SU-DHL-6 (cell line): ENCODE measurements around the gene SLX1A.
"Not testable (repeated sequence)": the region's sequence is repeated elsewhere in the genome, so short reads cannot be mapped to it uniquely, and the experiment has no call there.

ENCODE experiments used
- H2AFZ ChIP-seq: fragments of 200-600 bp; sonication (generic); 2 replicates; pipeline ENCODE4 v1.6.1; 2014; ENCODE audit warnings: low read depth, mild to moderate bottlenecking, moderate library complexity, mixed read lengths, antibody characterized with exemption, low read length; ENCODE audit not compliant: severe bottlenecking
- H3F3A ChIP-seq: fragments of 200-600 bp; shearing (Covaris generic); 2 replicates; pipeline ENCODE4 v1.6.0; 2016; ENCODE audit warnings: antibody characterized with exemption, mild to moderate bottlenecking; ENCODE audit not compliant: insufficient read depth
- H3K27ac ChIP-seq: fragments of 200-600 bp; sonication (generic); 2 replicates; pipeline ENCODE4 v1.5.1; 2016; ENCODE audit warnings: low read depth, mild to moderate bottlenecking, low read length, moderate library complexity, mixed read lengths
- H3K27me3 ChIP-seq: fragments of 200-600 bp; sonication (generic), shearing (Covaris generic); 2 replicates; pipeline ENCODE4 v1.6.0; 2014; ENCODE audit warnings: mild to moderate bottlenecking, low read length
- H3K36me3 ChIP-seq: fragments of 200-600 bp; sonication (generic); 2 replicates; pipeline ENCODE4 v1.6.1; 2014; ENCODE audit warnings: mild to moderate bottlenecking, low read length, mixed read lengths
- H3K4me2 ChIP-seq: fragments of 300-600, 200-600 bp; shearing (Covaris generic), sonication (generic); 2 replicates; pipeline ENCODE4 v1.6.0; 2014; ENCODE audit warnings: low read length, low read depth, mild to moderate bottlenecking; ENCODE audit not compliant: poor library complexity, severe bottlenecking
- H3K4me3 ChIP-seq: fragments of 200-600 bp; sonication (generic); 2 replicates; pipeline ENCODE4 v1.5.1; 2014; ENCODE audit warnings: antibody characterized with exemption, low read length, mild to moderate bottlenecking, mixed read lengths; ENCODE audit not compliant: insufficient read depth, poor library complexity, severe bottlenecking
- H3K79me2 ChIP-seq: fragments of 200-600 bp; sonication (generic); 2 replicates; pipeline ENCODE4 v1.6.1; 2014; ENCODE audit warnings: mild to moderate bottlenecking, low read length, moderate library complexity; ENCODE audit not compliant: insufficient read depth
- H3K9ac ChIP-seq: fragments of 200-600 bp; sonication (generic); 2 replicates; pipeline ENCODE4 v1.7.0; 2014; ENCODE audit warnings: mild to moderate bottlenecking, low read length
- H3K9me2 ChIP-seq: fragments of 200-600 bp; sonication (generic); replicated peaks from 2 replicates; pipeline ENCODE4 v1.6.1; 2014; ENCODE audit warnings: low read length; ENCODE audit not compliant: insufficient read depth
- H3K9me3 ChIP-seq: fragments of 200-600 bp; sonication (generic); 2 replicates; pipeline ENCODE4 v1.6.1; 2014; ENCODE audit warnings: low read length, mixed read lengths; ENCODE audit not compliant: insufficient read depth
- H4K20me1 ChIP-seq: fragments of 200-600 bp; sonication (generic); 2 replicates; pipeline ENCODE4 v1.6.1; 2014; ENCODE audit warnings: low read depth, mild to moderate bottlenecking, antibody characterized with exemption, low read length, moderate library complexity, mixed read lengths
- CTCF ChIP-seq: fragments of 200-600 bp; sonication (generic); IDR thresholded peaks from one replicate; pipeline ENCODE4 v1.5.1; 2017; ENCODE audit warnings: antibody characterized with exemption, mild to moderate bottlenecking, low read length, moderate library complexity; ENCODE audit not compliant: insufficient read depth, poor library complexity, severe bottlenecking
- EZH2phosphoT487 ChIP-seq: fragments of 200-600 bp; sonication (generic), shearing (Covaris generic); conservative IDR thresholded peaks from 2 replicates; pipeline ENCODE4 v1.6.1; 2018; ENCODE audit warnings: mild to moderate bottlenecking, antibody characterized with exemption, low read length, moderate library complexity, mixed read lengths

SLX1A gene

GRCh38 chr16:30186782-30187555 is 6.7 kb upstream of the SLX1A start:
- H2AFZ ChIP-seq: no peak overlapping the region
- peak overlapping the region; percentile 100 for H3K9ac ChIP-seq
- H3K27ac ChIP-seq: peak overlapping the region; percentile 98
- H3K9me2 ChIP-seq: no peaks in the 10 kb centered on the region
- H3K79me2 ChIP-seq: peaks cover 15% of the 10 kb centered on the region
- H3F3A ChIP-seq: peaks cover 38% of the 10 kb centered on the region
- no peaks in the 10 kb centered on the region for H3K9me3 ChIP-seq
- H3K4me3 ChIP-seq: peak overlapping the region; percentile 35
- H3K4me2 ChIP-seq: peak overlapping the region; percentile 97
- H3K27me3 ChIP-seq: no peaks in the 10 kb centered on the region
- H4K20me1 ChIP-seq: no peaks in the 10 kb centered on the region; the same call in 1 of the 2 replicates
- TF ChIP-seq EZH2phosphoT487: no peak
- TF ChIP-seq CTCF: peak; percentile 93
- peaks cover 16% of the 10 kb centered on the region for H3K36me3 ChIP-seq

- H3K27me3 ChIP-seq: no peaks in the 10 kb centered on the region
- no peak overlapping the region for H3K4me2 ChIP-seq
- 0 out of 2 replicates have a peak overlapping the region, but pooled peaks have one; percentile 100 for H3K9ac ChIP-seq
- H3K79me2 ChIP-seq: peaks cover 15% of the 10 kb centered on the region
- H4K20me1 ChIP-seq: no peaks in the 10 kb centered on the region; the same call in 1 of the 2 replicates
- no peak overlapping the region for H2AFZ ChIP-seq
- H3K9me3 ChIP-seq: no peaks in the 10 kb centered on the region
- no peaks in the 10 kb centered on the region for H3K9me2 ChIP-seq
- peaks cover 16% of the 10 kb centered on the region for H3K36me3 ChIP-seq
- peaks cover 38% of the 10 kb centered on the region for H3F3A ChIP-seq
- H3K27ac ChIP-seq: peak overlapping the region; percentile 98
- TF ChIP-seq CTCF: no peak
- no peak for TF ChIP-seq EZH2phosphoT487
- H3K4me3 ChIP-seq: no peak overlapping the region
Measured at GRCh38 chr16:30187556-30187865, 6.2 kb upstream of the SLX1A start.

- H3K9ac ChIP-seq: no peak overlapping the region
- H3K79me2 ChIP-seq: peaks cover 15% of the 10 kb centered on the region
- peak overlapping the region; percentile 98; the same call in 1 of the 2 replicates for H3K27ac ChIP-seq
- no peak for TF ChIP-seq CTCF
- no peak for TF ChIP-seq EZH2phosphoT487
- H4K20me1 ChIP-seq: no peaks in the 10 kb centered on the region; the same call in 1 of the 2 replicates
- no peak overlapping the region for H2AFZ ChIP-seq
- no peaks in the 10 kb centered on the region for H3K9me2 ChIP-seq
- no peak overlapping the region for H3K4me2 ChIP-seq
- no peaks in the 10 kb centered on the region for H3K27me3 ChIP-seq
- H3F3A ChIP-seq: peaks cover 38% of the 10 kb centered on the region
- H3K36me3 ChIP-seq: peaks cover 16% of the 10 kb centered on the region
- H3K4me3 ChIP-seq: no peak overlapping the region
- H3K9me3 ChIP-seq: no peaks in the 10 kb centered on the region
Measured at GRCh38 chr16:30187971-30188561, 5.6 kb upstream of the SLX1A start.

- not testable (repeated sequence) for H3K9ac ChIP-seq, H4K20me1 ChIP-seq, H3K36me3 ChIP-seq, H3K4me2 ChIP-seq, H2AFZ ChIP-seq, H3K4me3 ChIP-seq, H3K27ac ChIP-seq, H3K27me3 ChIP-seq, H3K9me2 ChIP-seq, H3K9me3 ChIP-seq, H3K79me2 ChIP-seq
- H3F3A ChIP-seq: peaks cover 20% of the 10 kb centered on the region
Measured at GRCh38 chr16:30191158-30191557, 2.5 kb upstream of the SLX1A start.

GRCh38 chr16:30193098-30193497 is 577 bp upstream of the SLX1A start:
- H3K9ac ChIP-seq, H3K4me3 ChIP-seq, H3K27me3 ChIP-seq, H3K4me2 ChIP-seq, H2AFZ ChIP-seq, H3K36me3 ChIP-seq, H3K9me3 ChIP-seq, H3F3A ChIP-seq, H4K20me1 ChIP-seq, H3K9me2 ChIP-seq, H3K79me2 ChIP-seq, H3K27ac ChIP-seq: not testable (repeated sequence)
